Stomach (tissue), 4 donors: ENCODE results near the gene PTPRJ.

Experiments
- POLR2AphosphoS5 ChIP-seq, 3 donors: sonication (generic); formaldehyde crosslinking; IDR thresholded peaks; one replicate each; pipeline ENCODE4 v1.6.1; 2016; ENCODE audit warnings: antibody characterized with exemption in 3 of 3
- TF ChIP-seq, protein P1 (sequence below), 7 experiments: fragments of 450-650 bp in 4 of 7; fragments of 200-600 bp in 3 of 7; sonication (generic) in 3 of 7; IDR thresholded peaks; one replicate each; pipeline ENCODE4 v1.5.1; 2016 to 2019; ENCODE audit warnings: antibody characterized with exemption in 7 of 7, control low read depth in 2 of 7, mild to moderate bottlenecking in 1 of 7

DNA sequence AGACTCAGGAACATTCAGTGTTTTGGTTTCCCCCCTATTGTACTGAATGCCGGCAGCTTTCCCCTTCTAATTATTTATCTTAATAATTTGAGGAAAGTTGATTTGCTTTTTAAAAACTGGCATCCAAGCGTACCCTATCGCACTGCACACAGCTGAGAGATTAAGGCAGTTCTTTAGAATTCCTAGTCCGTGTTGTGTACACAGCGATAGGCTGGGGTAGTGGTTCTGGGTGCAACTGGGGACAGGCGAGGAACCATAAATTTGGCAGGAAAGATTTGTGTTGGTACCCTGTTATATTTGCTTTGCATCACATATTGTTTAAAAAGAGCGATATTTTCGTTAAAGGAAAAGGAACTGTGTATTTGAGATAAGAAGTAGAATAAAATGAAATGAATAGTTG lies 39.2 kb downstream of the PTPRJ start:
- TF ChIP-seq, protein P1, sequence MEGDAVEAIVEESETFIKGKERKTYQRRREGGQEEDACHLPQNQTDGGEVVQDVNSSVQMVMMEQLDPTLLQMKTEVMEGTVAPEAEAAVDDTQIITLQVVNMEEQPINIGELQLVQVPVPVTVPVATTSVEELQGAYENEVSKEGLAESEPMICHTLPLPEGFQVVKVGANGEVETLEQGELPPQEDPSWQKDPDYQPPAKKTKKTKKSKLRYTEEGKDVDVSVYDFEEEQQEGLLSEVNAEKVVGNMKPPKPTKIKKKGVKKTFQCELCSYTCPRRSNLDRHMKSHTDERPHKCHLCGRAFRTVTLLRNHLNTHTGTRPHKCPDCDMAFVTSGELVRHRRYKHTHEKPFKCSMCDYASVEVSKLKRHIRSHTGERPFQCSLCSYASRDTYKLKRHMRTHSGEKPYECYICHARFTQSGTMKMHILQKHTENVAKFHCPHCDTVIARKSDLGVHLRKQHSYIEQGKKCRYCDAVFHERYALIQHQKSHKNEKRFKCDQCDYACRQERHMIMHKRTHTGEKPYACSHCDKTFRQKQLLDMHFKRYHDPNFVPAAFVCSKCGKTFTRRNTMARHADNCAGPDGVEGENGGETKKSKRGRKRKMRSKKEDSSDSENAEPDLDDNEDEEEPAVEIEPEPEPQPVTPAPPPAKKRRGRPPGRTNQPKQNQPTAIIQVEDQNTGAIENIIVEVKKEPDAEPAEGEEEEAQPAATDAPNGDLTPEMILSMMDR (IDR thresholded peaks at IDR 0.05): no peak
- TF ChIP-seq POLR2AphosphoS5 (IDR thresholded peaks at IDR 0.05): no peak
